Activated CD8-positive, alpha-beta memory T cell treated with anti-CD3 and anti-CD28 coated beads, Interleukin-2, amount 50 U/mL, for 1 hour (primary cell): Measurements from ENCODE around the gene CDKAL1.

Source experiments
- DNase-seq: peaks from one replicate; pipeline ENCODE4 v3.0.0-alpha.2; 2020; ENCODE audit errors: extremely low read depth

Gene CDKAL1

DNA sequence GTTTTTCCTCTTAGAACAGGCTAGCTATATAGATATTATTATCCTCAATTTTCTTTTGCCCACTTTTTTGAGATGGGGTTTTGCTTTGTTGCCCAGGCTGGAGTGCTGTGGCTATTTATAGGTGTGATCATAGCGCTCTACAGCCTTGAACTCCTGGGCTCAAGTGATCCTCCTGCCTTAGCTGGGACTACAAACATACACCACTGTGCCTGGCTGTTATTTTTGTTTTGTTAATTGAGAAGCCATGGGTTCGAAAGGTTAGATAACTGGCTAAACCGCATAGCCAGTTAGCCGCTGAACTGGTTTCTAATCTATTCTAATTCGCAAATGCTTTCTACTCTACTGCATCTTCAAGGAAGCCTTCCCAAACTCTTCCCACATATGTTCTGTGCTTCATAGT lies 425.8 kb downstream of the CDKAL1 start:
- no peak for DNase-seq

DNA sequence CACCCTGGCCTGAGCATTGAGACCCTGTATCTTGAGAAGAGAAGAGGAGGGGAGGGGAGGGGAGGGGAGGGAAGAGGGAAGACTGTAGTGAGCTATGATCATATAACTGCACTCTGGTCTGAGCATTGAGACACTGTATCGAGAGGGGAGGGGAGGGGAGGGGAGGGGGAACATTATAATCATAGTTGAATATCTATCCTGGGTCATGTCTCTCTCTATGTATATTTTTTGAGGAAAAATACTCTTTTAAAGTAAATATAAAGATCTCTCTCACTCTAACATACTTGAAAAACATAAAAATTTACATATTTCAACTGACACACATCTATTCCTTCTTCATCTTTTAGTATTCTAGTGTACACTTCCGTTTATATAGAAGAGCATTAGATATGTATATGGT lies 431.0 kb downstream of the CDKAL1 start:
- no peak for DNase-seq

DNA sequence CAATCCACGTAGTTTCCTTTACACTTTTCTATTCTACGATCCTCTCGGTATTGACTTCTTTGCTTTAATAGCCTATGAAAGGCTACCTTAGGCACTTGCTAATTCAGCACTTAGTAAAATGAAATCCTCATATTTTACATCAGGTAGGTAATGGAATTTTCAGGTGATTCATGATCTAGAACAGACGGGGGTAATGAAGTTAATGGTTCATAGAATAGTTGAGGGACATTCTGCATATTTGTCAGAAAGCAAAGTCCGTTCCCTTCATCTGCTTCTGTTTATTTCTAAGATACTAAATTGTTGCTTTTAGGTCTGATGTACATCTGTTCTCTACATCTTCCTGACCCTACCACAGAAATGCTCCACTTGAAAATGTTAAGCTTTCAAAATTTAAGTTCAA lies 431.7 kb downstream of the CDKAL1 start:
- DNase-seq: no peak

DNA sequence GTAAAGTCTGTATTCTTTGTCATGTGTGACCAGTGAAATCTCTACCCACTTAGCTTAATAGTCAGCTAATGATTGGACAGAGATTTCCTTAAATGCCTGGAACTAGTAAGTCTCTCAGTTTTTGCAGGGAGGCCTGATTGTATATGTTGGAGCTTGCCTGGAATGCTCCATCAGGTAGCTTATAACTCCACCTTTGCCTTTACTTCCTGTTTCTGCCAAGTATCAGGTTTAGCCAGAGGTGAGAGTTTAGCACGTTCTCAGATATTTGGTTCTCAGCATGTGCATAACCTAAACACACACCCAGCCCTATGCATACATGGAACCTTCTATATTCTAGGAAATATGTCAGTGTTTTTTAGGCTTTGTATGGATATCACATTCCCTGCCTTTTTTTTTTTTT lies 435.3 kb downstream of the CDKAL1 start:
- no peak for DNase-seq

DNA sequence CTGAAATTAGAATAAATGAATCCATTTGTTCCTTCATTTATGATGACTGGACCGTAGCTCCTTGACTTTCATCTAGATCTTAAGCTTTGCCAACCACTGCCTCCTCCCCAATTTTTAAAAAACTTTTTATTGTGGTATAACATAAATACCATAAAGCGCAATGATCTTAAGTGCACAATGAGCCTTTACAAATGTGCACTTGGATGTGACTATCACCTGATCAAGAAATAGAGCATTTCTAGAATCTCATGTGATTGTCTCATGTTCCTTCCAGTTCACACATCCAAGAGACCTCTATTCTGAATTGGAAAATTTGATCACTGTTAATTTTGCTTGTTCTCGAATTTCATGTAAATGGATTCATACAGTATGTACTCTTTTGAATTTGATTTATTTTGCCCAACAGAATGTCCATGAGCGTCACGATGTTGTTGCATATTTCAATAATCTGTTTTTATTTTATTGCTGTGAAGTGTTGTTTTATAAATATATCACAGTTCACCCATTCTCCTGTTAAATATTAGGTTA lies 442.2 kb downstream of the CDKAL1 start:
- DNase-seq: no peak

DNA sequence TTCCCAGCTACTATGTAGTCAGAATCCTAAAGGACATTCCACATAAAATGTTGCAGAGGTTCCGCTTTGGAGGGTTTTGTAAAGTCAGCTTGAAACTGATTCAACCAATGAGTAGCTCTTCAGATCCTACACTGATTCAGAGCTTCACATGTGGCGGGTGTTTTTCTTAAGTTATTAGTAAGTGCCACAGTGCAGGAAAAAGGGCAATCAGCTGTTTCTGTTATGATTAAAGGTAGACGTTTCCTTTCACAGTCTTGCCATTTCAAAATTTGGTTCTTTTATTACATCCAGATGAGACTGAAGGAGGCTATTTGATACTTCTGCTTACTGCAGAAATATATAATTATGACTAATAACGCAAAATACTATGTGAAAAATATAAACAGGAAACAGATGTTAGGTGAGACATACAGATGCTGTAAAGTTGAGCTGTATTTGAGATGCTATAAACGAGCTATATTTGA lies 443.9 kb downstream of the CDKAL1 start:
- no peak for DNase-seq

DNA sequence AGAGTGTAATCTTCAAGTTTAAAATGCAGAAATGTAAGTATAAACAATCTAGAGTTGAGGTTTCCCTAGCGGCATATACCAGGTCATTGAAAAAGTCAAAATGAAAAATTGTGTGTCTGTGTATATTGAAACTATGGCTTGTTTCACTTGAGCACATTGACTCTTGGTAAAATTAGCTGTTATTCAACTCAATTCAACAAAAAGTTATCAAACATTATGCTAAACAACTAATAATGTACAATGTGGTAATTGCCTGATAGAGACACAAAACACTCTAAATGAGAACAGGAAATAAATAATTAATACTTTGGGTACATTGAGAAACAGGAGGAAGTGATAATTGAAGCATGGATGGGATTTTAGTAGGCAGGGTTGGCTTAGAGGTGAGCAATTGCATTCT lies 444.8 kb downstream of the CDKAL1 start:
- no peak for DNase-seq

DNA sequence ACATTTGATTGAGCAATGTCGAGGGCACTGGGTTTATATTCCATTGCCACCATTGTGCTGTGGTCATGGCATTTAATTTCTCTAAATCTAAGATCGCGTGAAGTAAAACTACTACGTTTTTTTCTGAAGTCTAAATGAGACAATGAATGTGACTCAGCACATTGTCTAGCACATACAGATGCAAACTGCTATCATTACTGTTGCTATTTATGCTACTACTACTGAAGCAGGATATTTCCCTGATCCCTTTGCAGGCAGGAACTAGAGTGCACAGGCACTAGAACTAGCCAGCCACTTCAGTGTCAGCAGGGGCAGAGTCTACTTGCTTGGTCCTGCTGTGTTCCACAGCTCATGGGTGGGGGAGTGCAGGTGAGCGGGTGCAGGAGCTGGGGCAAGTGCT lies 449.7 kb downstream of the CDKAL1 start:
- no peak for DNase-seq

DNA sequence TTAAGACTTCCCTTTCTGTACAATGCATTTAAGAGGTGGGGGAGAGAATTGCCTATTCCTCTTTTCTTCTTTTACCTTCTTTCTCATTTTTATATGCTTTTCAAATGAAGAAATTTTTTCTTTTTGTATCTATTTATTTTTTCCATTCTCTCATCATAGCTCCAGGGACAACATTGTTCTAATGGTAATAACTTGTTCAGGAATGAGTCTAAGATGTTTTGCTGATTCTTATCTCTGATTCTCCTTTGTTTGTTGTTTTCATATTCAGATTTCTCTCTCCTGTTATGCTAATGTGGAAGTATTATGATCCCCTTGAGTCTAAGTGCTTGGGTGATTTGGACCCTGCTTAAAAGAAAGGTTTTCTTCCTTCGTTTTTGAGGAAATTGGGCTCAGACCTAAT lies 451.6 kb downstream of the CDKAL1 start:
- no peak for DNase-seq

DNA sequence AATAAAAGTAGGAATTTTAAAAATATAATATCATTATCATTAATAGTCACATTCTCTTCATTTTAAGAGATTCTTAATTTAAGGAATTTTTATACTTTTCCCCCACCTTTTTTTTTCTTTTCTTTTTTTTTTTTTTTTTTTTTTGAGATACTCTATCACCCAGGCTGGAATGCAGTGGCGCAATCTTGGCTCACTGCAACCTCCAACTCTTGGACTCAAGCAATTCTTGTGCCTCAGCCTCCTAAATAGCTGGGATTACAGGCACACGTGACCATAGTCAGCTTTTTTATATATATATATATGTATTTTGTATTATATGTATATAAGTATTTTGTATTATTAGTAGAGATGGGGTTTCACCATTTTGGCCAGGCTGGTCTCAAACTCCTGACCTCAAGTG lies 457.7 kb downstream of the CDKAL1 start:
- DNase-seq: no peak

DNA sequence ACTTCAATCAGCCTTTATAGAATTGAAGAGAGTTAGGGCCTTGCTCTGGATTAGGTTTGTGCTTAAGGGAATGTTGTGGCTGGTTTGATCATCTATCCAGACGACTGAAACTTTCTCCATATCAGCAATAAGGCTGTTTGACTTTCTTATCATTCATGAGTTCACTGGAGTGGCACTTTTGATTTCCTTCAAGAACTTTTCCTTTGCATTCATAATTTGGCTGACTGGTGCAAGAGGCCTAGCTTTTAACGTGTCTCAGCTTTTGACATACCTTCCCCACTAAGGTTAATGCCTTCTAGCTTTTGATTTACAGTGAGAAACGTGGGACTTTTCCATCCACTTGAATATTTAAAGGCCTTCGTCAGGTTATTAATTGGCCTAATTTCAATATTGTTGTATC lies 461.8 kb downstream of the CDKAL1 start:
- DNase-seq: no peak

DNA sequence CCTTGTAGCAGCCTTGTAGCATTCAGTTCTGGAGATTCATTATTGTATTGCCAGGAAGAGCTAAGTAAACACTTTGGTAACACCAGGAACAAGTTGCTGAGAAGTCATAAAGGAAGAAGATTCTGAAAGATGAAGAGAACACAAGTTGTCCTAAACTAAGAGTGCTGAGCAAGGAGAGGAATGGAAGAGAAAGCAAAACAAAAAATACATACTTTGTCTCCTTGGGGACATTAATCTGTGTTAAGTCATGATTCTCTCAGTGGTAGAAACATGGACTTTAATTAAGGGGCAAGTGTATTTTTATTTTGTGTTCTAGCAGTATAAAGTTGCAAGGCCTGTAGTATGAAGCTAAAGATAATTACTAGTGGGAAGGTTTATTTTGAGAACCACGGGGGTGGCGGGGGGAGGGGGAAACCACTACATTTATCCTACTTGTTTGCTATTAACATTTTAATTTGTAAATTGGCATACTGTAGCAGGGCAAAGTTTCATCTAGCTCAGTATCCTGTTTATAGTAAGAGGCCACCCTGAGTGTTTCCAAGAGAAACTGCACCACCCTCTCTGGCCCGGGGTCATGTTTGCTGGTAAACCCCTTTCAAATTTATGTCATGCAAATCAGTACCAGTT lies 463.0 kb downstream of the CDKAL1 start:
- no peak for DNase-seq

DNA sequence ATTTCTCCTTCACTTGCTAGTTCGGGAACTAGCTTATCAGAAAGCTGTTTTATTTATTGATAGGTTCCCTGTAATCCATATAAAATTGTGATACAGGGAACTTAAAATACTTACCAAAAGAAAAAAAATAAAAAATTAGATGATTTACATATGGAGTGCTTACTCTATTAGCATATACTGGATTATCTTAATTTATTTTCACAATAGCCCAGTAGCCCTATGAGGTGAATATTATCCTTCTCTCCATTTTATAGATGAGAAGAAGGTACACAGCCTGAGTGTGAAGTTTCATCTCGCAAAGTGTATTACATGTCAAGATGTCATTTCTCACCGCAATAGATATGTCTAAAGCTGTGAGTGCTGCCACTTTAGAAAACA lies 463.5 kb downstream of the CDKAL1 start:
- DNase-seq: no peak

DNA sequence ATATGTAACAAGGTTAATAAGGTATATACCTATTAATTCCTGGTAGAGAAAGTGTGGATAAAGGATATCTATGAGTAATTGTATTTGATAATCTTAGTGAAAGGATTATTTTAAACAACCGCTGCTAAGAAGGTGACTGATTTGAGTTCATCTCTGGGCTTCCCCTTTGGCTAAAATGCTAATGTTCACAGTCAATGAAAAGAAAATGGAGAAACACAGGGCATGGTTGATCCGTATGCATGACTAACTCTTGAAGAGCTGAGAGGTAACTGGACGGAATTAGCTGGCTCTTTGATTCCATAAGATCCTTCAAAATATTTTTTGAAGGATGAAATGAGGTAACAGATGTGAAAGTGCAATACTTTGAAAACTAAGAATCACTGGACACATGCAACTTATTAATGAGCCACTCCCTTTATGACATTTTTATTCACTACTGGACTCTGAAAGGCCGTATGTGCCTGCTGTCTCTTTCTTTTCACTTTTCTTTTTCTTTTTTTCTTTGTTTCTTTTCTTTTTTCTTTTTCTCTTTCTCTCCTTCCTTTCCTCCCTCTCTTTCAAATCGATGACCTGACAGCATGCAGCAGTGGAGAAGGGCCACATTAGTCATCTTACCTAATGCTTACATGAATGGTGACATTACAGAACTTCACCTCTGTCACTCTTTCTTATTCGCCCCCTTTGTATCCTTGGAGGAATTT lies 464.6 kb downstream of the CDKAL1 start:
- DNase-seq: no peak

DNA sequence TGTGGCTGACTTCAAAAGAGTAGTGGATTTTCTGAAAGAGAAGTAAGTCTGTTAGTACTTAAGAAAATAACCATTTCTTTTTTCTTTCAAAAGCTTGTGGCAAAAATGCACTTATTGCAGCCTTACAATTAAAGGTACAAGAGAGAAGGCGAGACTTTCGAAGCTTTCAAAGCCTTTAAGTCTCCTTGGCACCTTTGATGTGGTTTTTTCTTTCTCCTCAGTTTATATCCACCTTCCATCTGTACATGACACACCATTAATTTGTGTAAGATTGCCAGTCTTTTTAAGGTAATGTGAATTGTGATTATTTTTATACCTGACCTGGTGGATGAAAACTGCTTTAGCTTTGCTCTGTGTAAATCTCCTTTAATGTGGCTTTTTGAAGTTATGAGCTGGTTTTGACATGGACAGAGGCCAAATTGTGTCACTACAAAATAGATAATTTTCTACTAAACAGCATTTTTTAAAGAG lies 466.1 kb downstream of the CDKAL1 start:
- DNase-seq: no peak

DNA sequence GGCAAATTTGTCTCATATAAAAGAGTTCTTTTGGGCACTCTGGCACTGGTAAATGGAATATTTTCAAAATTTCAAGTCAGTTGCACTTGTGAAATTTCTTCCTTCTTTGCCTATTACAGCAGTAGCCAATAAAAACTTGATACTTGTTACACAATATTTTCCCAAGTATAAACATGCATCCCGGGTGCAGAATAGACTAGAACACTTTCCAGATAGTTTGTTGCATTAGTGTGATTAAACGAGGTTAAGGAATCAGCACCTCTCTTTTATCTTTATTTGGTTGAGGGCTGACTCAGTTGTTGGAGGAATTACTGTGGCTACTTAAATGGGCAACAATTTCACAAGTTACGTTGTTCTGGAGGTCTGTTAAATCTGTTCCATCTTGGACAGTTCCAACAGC lies 467.5 kb downstream of the CDKAL1 start:
- DNase-seq: no peak

DNA sequence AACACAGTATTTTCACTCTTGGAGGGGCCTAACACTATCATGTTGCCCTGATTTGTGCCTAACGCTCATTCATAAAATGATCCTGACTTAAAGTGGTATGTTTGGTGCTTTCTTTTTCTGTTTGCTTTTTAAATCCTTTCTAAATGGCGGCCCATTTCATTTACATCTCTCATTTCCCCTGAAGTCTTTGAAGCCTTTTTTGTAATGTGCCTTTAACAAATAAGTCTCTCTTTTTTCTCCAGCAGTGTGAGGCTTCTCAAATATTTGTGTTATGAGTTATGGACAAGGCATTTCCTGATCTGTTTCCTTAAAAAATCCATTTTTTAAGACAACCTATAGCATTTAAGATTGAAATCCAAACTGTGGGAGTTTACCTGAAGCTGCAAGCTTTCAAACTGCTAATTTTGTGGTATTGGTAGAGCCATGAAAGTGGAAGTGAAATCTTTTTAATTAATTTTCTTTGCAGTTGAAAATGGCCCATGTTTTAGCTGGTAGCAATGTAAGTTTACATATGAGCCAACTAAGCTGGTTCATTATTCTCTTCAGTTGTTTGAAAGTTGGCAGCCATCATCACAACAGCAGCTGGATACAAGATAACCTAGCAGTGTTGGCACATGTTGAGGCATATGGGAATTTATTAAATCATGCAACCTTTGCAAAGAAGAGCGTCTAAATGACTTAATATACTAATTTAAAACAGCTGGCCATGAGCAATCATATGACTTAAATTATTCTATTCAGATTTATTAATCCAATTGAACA lies 469.7 kb downstream of the CDKAL1 start:
- DNase-seq: no peak

DNA sequence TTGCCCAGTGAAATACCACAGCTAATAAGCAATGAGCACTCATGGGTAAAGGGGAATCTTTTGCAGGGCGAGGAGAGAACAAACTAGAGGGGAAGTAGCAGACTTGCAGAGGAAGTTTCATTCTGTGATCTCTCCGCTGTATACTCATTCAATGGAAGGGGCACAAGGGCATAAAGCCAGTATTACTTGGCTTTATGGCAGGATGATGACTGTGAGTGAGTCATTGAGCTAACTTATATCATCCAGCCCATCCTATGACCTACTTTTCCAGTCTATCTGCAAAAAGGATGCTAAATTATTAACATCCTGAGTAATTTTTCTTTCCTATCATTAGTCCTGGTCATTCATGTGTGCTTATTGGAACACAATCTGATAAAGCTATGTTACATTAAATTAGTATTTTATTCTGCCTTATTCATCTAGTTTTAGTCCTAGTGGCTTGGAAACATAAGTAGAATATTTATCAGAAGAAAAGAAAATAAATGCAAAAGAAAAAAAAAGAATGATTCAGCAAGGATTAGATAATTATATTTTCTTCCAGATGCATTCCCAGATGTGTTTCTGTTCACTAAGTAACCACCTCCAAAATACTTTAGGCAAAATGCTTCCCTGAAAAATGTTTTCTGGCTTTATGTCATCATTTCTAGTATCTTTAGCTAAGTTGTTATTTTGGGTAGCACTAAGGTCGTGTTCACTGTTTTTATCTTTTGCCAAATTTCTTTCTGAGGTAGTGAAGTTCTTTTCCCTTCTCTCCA lies 471.7 kb downstream of the CDKAL1 start:
- no peak for DNase-seq

DNA sequence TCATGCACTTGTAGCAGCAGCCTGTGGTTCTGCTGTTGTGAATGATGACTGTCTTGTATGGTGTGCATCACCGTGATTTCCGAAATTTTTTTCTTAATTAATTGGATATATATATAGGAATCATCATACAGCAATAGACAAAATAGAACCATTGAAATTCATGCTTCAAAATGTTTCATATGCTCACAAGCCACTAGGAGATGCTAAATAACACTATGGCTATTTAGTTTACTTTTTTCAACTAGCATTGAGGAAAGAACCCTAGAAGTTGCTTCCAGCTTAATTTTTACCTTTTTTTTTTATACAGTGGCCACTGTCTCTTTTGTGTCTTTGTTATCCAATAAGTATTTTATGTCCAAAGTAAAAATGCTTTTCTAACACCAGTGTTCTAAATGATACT lies 485.4 kb downstream of the CDKAL1 start:
- no peak for DNase-seq

DNA sequence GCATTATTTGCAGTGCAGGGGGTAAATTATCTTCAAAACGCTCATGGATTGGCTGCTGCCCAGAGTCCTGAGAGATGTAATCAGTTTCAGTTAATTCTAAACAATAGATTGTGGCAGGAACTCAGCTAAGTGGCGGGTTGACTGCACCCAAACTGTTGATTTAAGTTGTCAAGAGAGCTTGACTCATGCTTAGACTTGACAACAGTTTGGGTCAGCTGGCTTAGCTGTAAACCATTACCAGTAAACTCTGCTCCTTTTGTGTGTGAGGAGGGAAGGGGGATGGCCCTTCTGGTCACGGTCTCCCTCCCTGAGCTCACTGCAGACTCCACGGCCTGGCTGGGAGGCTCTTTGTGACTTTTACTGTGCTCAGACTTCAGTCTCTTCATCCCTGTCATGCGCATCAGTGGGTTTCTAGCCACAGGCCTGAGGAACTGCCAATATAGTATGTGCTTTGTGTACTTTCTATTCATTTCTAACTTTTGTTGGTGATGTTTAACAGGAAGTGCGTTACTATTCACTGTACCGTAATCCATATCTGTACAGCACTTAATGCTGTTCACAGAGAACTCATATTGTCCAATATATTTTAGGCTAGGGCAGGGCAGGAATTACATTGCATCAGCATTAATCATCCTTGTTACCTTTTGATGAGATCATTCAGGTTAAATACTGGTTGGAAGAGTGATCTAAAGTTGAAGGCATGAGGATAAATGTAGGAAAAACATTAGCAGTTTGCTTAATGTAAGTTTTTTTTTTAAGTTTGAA lies 488.3 kb downstream of the CDKAL1 start:
- no peak for DNase-seq

DNA sequence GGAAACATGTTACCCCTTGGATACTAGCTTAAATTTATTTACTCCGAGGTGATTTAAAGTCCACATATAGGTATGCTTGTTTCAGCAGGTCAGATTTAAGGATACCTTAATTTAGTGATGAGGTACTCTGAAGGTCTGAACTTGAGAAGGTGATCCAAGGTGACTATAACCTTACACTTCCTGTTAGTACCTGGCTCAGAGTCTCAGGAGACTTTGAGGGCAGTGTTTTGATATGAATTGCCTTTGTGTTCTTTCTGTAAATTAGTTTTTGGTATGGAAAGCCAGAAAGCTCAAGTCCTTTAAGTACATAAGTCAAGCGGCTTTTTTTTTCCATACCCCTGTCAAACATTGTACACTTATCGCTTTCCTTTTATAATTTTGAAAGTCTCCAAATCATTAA lies 489.0 kb downstream of the CDKAL1 start:
- no peak for DNase-seq
